CD14-positive monocyte (primary cell): ENCODE results near the gene DHRS1. TPM values are rescaled to one million over a fixed set of nuclear protein-coding genes. Genes with fewer than 3 reads are reported as not detected.

Experiments used
- DNase-seq, 3 donors: peaks; one replicate each; pipeline ENCODE4 v3.0.0-alpha.2; 2011 to 2022
- H2AFZ ChIP-seq: 2 replicates; pipeline ENCODE4 v1.6.0; 2012; ENCODE audit warnings: mild to moderate bottlenecking, low read depth, low read length, inconsistent platforms; ENCODE audit not compliant: insufficient read depth, poor library complexity, severe bottlenecking
- H3K27ac ChIP-seq, 2 donors: 1 replicate in 1 of 2; 2 replicates in 1 of 2; pipeline ENCODE4 v1.5.1; 2012 to 2013; ENCODE audit warnings: low read length in 2 of 2, control low read depth in 1 of 2, inconsistent platforms in 1 of 2, low read depth in 1 of 2, mild to moderate bottlenecking in 1 of 2
- H3K27me3 ChIP-seq, 2 donors: one replicate each; pipeline versions ENCODE4 v1.6.0 to v1.6.1; 2011 to 2013; ENCODE audit warnings: low read length in 2 of 2; ENCODE audit not compliant: control insufficient read depth in 2 of 2, insufficient read depth in 2 of 2
- H3K36me3 ChIP-seq, 2 donors: replicated peaks in 1 of 2; 1 replicate in 1 of 2; 2 replicates in 1 of 2; pipeline versions ENCODE4 v1.5.1 to v1.6.1; 2012 to 2013; ENCODE audit warnings: low read length in 2 of 2, control low read depth in 1 of 2, inconsistent platforms in 1 of 2, mild to moderate bottlenecking in 1 of 2; ENCODE audit not compliant: insufficient read depth in 2 of 2, control insufficient read depth in 1 of 2
- H3K4me1 ChIP-seq, 2 donors: 1 replicate in 1 of 2; 2 replicates in 1 of 2; pipeline versions ENCODE4 v1.5.1 to v1.6.1; 2012 to 2013; ENCODE audit warnings: low read length in 2 of 2, control low read depth in 1 of 2, inconsistent platforms in 1 of 2, mild to moderate bottlenecking in 1 of 2, moderate library complexity in 1 of 2; ENCODE audit not compliant: insufficient read depth in 2 of 2, control insufficient read depth in 1 of 2
- H3K4me2 ChIP-seq: replicated peaks from 2 replicates; pipeline ENCODE3; 2012; ENCODE audit warnings: low read length, moderate library complexity, mild to moderate bottlenecking; ENCODE audit not compliant: poor library complexity, severe bottlenecking; ENCODE audit errors: extremely low read depth
- H3K4me3 ChIP-seq, 3 experiments: fragments of 200-600 bp in 1 of 3; sonication (generic) in 1 of 3; replicated peaks in 1 of 3; 1 replicate in 2 of 3; 2 replicates in 1 of 3; pipeline ENCODE4 v1.5.1; 2011 to 2013; ENCODE audit warnings: low read length in 3 of 3, mild to moderate bottlenecking in 3 of 3, control low read depth in 2 of 3, low read depth in 2 of 3, inconsistent platforms in 1 of 3, moderate library complexity in 1 of 3
- H3K79me2 ChIP-seq: 2 replicates; pipeline ENCODE4 v1.6.0; 2012; ENCODE audit warnings: mild to moderate bottlenecking, control low read depth, inconsistent platforms, low read length, moderate library complexity; ENCODE audit not compliant: insufficient read depth
- H3K9ac ChIP-seq: 2 replicates; pipeline ENCODE4 v1.6.0; 2017; ENCODE audit warnings: low read length, mild to moderate bottlenecking; ENCODE audit not compliant: insufficient read depth, poor library complexity, severe bottlenecking
- H3K9me3 ChIP-seq, 2 donors: replicated peaks in 1 of 2; 1 replicate in 1 of 2; 2 replicates in 1 of 2; pipeline versions ENCODE4 v1.5.1 to v1.6.1; 2012 to 2013; ENCODE audit warnings: low read length in 2 of 2, control low read depth in 1 of 2; ENCODE audit not compliant: control insufficient read depth in 1 of 2, insufficient read depth in 1 of 2
- H4K20me1 ChIP-seq: 2 replicates; pipeline ENCODE4 v1.6.0; 2012; ENCODE audit warnings: mild to moderate bottlenecking, low read length, control low read depth, moderate library complexity; ENCODE audit not compliant: insufficient read depth
- H3K27ac Mint-ChIP-seq, 7 donors: one replicate each; pipeline ENCODE4 v1.8.0; 2020; ENCODE audit warnings: mild to moderate bottlenecking in 7 of 7, mixed read lengths in 7 of 7, moderate library complexity in 6 of 7, inconsistent platforms in 2 of 7
- H3K27me3 Mint-ChIP-seq, 3 donors: one replicate each; pipeline ENCODE4 v1.8.0; 2021 to 2022; ENCODE audit warnings: low read depth in 3 of 3, mild to moderate bottlenecking in 3 of 3, mixed read lengths in 3 of 3, moderate library complexity in 3 of 3, inconsistent platforms in 1 of 3
- H3K36me3 Mint-ChIP-seq, 2 donors: one replicate each; pipeline ENCODE4 v1.8.0; 2020; ENCODE audit warnings: mixed read lengths in 2 of 2, inconsistent platforms in 1 of 2, mild to moderate bottlenecking in 1 of 2
- H3K4me1 Mint-ChIP-seq: one replicate; pipeline ENCODE4 v1.8.0; 2020; ENCODE audit warnings: mild to moderate bottlenecking, mixed read lengths
- H3K4me3 Mint-ChIP-seq, 2 donors: one replicate each; pipeline ENCODE4 v1.8.0; 2020; ENCODE audit warnings: mild to moderate bottlenecking in 2 of 2, mixed read lengths in 2 of 2, moderate library complexity in 1 of 2
- H3K9me3 Mint-ChIP-seq, 7 donors: one replicate each; pipeline ENCODE4 v1.8.0; 2020 to 2022; ENCODE audit warnings: mixed read lengths in 7 of 7, mild to moderate bottlenecking in 6 of 7, moderate library complexity in 6 of 7, inconsistent platforms in 2 of 7
- WGBS: methylation state at CpG from one replicate; pipeline ENCODE4 v1.1.5; 2013; ENCODE audit warnings: missing lambda C conversion rate; ENCODE audit not compliant: insufficient coverage; 5-methylcytosine and 5-hydroxymethylcytosine counted together
- intact Hi-C, 2 donors: fragments of 100-400 bp; cut with micrococcal nuclease; formaldehyde crosslinking; loops; one replicate each; pipeline versions ENCODE4 v1.15.0 to v1.15.1; 2023
- polyA plus RNA-seq, 3 donors: library from polyadenylated mRNA; depleted of rRNA in 1 of 3; unstranded in 2 of 3; stranded (reverse) in 1 of 3; fragments of 300-500 nt in 2 of 3; fragments of >200 nt in 1 of 3; fragmentation: Illumina TruSeq in 2 of 3; gene quantifications; 1 replicate in 2 of 3; 2 replicates in 1 of 3; pipeline ENCODE4 v1.2.3, GENCODE V29; 2012 to 2021
- TF ChIP-seq, protein P1 (sequence below): fragments of 200-600 bp; IDR thresholded peaks from one replicate; pipeline ENCODE4 v1.8.0; 2022; ENCODE audit warnings: antibody characterized with exemption, mild to moderate bottlenecking

The DHRS1 gene
- polyA plus RNA-seq, 3 donors, result 31.6 to 49.4 (median 48.8) TPM

DNA sequence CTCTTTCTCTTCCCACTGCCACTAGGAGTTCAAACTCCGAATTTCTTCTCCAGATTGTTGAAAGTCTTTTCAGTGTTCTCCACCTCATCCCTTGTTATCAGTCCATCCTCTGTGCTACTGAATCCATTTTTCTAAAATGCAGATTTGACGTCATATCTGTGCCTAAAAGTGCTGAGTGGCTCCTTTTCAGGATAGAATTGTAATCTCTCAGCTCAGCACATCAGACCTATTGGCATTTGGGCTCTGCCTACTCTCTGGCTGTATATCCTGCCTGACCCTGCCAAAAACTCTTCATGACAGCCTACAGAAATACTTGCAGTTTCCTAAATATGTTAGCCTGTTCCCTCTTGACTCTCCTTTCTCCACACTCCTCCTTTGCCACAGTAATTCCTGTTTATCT is 27.1 kb downstream of the DHRS1 start:
- Histone ChIP-seq H3K4me1 (peaks cover 66 to 69% of the 10 kb centered on the region in 2 donors), H3K4me2 (peak overlapping the region; percentile 85), H3K9ac (no peak overlapping the region), H3K27ac (peak overlapping the region in 1 of 2 donors; percentile 98), H3K9me3 (no peaks in the 10 kb centered on the region), H4K20me1 (no peaks in the 10 kb centered on the region), H3K4me3 (peak overlapping the region in 1 of 3 experiments; percentile 97), H3K79me2 (peaks cover 56% of the 10 kb centered on the region), H3K36me3 (peaks cover 26 to 28% of the 10 kb centered on the region in 2 donors), H2AFZ (no peak overlapping the region), H3K27me3 (no peaks in the 10 kb centered on the region)
- H3K27me3 Mint-ChIP-seq, result no peaks in the 10 kb centered on the region
- intact Hi-C loops, result no loop called here
- H3K4me3 Mint-ChIP-seq, result peak overlapping the region; percentile 30 to 32
- peaks cover 23 to 27% of the 10 kb centered on the region in 2 donors for H3K36me3 Mint-ChIP-seq
- 94% methylated on average over 2 of the region's 2 CpGs for WGBS
- DNase-seq, result no peak
- H3K4me1 Mint-ChIP-seq, result peaks cover 61% of the 10 kb centered on the region
- H3K9me3 Mint-ChIP-seq, result peaks cover 0 to 4% (median 0%) of the 10 kb centered on the region in 7 donors
- peak overlapping the region; percentile 25 to 96 (median 91) for H3K27ac Mint-ChIP-seq
- TF ChIP-seq, protein P1, sequence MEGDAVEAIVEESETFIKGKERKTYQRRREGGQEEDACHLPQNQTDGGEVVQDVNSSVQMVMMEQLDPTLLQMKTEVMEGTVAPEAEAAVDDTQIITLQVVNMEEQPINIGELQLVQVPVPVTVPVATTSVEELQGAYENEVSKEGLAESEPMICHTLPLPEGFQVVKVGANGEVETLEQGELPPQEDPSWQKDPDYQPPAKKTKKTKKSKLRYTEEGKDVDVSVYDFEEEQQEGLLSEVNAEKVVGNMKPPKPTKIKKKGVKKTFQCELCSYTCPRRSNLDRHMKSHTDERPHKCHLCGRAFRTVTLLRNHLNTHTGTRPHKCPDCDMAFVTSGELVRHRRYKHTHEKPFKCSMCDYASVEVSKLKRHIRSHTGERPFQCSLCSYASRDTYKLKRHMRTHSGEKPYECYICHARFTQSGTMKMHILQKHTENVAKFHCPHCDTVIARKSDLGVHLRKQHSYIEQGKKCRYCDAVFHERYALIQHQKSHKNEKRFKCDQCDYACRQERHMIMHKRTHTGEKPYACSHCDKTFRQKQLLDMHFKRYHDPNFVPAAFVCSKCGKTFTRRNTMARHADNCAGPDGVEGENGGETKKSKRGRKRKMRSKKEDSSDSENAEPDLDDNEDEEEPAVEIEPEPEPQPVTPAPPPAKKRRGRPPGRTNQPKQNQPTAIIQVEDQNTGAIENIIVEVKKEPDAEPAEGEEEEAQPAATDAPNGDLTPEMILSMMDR, result no peak

DNA sequence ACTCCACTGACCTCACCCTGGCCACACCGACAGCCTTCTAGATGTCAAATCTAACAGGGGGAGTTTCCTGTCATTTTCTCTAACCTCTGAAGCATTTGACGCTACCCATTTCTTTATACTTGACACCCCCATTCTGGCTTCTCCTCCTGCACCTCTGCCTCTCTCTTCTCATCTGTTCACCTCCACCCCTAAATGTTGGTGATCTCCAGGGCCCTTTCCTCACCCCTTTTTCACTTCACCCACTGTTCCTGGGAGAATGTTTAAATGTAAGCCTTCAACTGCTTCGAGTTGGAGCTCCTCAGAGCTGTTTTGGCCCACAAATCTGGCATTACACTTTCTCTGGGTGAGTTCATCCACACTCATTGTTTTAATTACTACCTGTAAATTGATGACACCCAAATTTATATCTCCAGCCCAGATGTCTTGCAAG is 27.7 kb downstream of the DHRS1 start:
- H4K20me1 ChIP-seq, result no peaks in the 10 kb centered on the region
- H3K9me3 ChIP-seq, result no peaks in the 10 kb centered on the region
- H3K4me3 ChIP-seq, result peak overlapping the region; percentile 71 to 97 (median 85)
- H3K27me3 ChIP-seq, result no peaks in the 10 kb centered on the region
- WGBS, result 6% methylated on average over 2 of the region's 3 CpGs
- H3K36me3 ChIP-seq, result peaks cover 32 to 34% of the 10 kb centered on the region in 2 donors
- H3K4me1 Mint-ChIP-seq, result peaks cover 60% of the 10 kb centered on the region
- peaks cover 60 to 63% of the 10 kb centered on the region in 2 donors for H3K4me1 ChIP-seq
- H3K27me3 Mint-ChIP-seq, result no peaks in the 10 kb centered on the region
- peaks cover 29 to 34% of the 10 kb centered on the region in 2 donors for H3K36me3 Mint-ChIP-seq
- H3K4me2 ChIP-seq, result peak overlapping the region; percentile 85
- peak overlapping the region; percentile 99 for H3K9ac ChIP-seq
- peak overlapping the region; percentile 82 to 96 (median 95) for H3K27ac Mint-ChIP-seq
- intact Hi-C loops, result loop anchor here in 1 of 2 donors (2.0 kb wide), 1 partner anchor 29 kb away; the partner anchor contains the start of gene TINF2
- H3K4me3 Mint-ChIP-seq, result peak overlapping the region; percentile 89 to 94
- no peak for DNase-seq
- TF ChIP-seq, protein P1, result no peak
- peaks cover 52% of the 10 kb centered on the region for H3K79me2 ChIP-seq
- peak overlapping the region; percentile 42 to 98 for H3K27ac ChIP-seq
- peak overlapping the region; percentile 98 for H2AFZ ChIP-seq
- H3K9me3 Mint-ChIP-seq, result peaks cover 0 to 2% (median 0%) of the 10 kb centered on the region in 7 donors
